SK-N-SH treated with all-trans-retinoic acid at 6 μM for 48 hours (cell line): ENCODE results near the gene PLEKHG4B.
"Not testable (repeated sequence)": the region's sequence is repeated elsewhere in the genome, so short reads cannot be mapped to it uniquely, and the experiment has no call there.

Experiments
- ATAC-seq: fragments of 200-7000 bp; cut with Tn5 transposase; 3 replicates; pipeline ENCODE4 v1.9.1; 2020; ENCODE audit warnings: mild to moderate bottlenecking, moderate library complexity
- ARNTL ChIP-seq: fragments of 450-650 bp; formaldehyde crosslinking; IDR thresholded peaks from 2 replicates; pipeline ENCODE4 v1.5.0; 2020; ENCODE audit warnings: low read depth, mild to moderate bottlenecking, moderate library complexity, borderline replicate concordance
- BACH2 ChIP-seq: fragments of 250-450 bp; sonication (Bioruptor Pico); IDR thresholded peaks from 2 replicates; pipeline ENCODE4 v1.9.0; 2021; ENCODE audit warnings: mild to moderate bottlenecking, borderline replicate concordance
- CREB5 ChIP-seq: fragments of 250-450 bp; sonication (Bioruptor Pico); IDR thresholded peaks from 2 replicates; pipeline ENCODE4 v1.5.1; 2020; ENCODE audit warnings: low read depth, mild to moderate bottlenecking, moderate library complexity
- CSDC2 ChIP-seq: fragments of 250-450 bp; sonication (Bioruptor Pico); IDR thresholded peaks from 2 replicates; pipeline ENCODE4 v1.5.0; 2020; ENCODE audit warnings: mild to moderate bottlenecking, moderate library complexity
- CSRNP3 ChIP-seq: fragments of 250-450 bp; sonication (Bioruptor Pico); IDR thresholded peaks from 2 replicates; pipeline ENCODE4 v1.5.1; 2021; ENCODE audit warnings: mild to moderate bottlenecking, moderate library complexity
- ESRRG ChIP-seq: fragments of 250-450 bp; sonication (Bioruptor Pico); IDR thresholded peaks from 2 replicates; pipeline ENCODE4 v1.6.1; 2021; ENCODE audit warnings: mild to moderate bottlenecking
- GLIS3 ChIP-seq: fragments of 250-450 bp; sonication (Bioruptor Pico); IDR thresholded peaks from 2 replicates; pipeline ENCODE4 v1.5.0; 2020; ENCODE audit warnings: mild to moderate bottlenecking, moderate library complexity
- ISL1 ChIP-seq: fragments of 250-450 bp; sonication (Bioruptor Pico); IDR thresholded peaks from 2 replicates; pipeline ENCODE4 v2.1.2; 2022; ENCODE audit warnings: mild to moderate bottlenecking, moderate library complexity
- OSR1 ChIP-seq: fragments of 250-450 bp; sonication (Bioruptor Pico); IDR thresholded peaks from 2 replicates; pipeline ENCODE4 v1.8.0; 2022; ENCODE audit warnings: moderate library complexity, mild to moderate bottlenecking, inconsistent platforms
- PATZ1 ChIP-seq: fragments of 250-450 bp; sonication (Bioruptor Pico); IDR thresholded peaks from 2 replicates; pipeline ENCODE4 v1.8.0; 2020; ENCODE audit warnings: mild to moderate bottlenecking, moderate library complexity, borderline replicate concordance
- PPARA ChIP-seq: fragments of 250-450 bp; sonication (Bioruptor Pico); IDR thresholded peaks from 2 replicates; pipeline ENCODE4 v1.5.0; 2020; ENCODE audit warnings: mild to moderate bottlenecking, borderline replicate concordance
- RARB ChIP-seq: fragments of 250-450 bp; sonication (Bioruptor Pico); IDR thresholded peaks from 2 replicates; pipeline ENCODE4 v1.8.0; 2021; ENCODE audit warnings: mild to moderate bottlenecking, moderate library complexity
- SNAI2 ChIP-seq: fragments of 250-450 bp; sonication (Bioruptor Pico); IDR thresholded peaks from 2 replicates; pipeline ENCODE4 v1.5.0; 2020; ENCODE audit warnings: mild to moderate bottlenecking, moderate library complexity
- TOX ChIP-seq: fragments of 250-450 bp; sonication (Bioruptor Pico); IDR thresholded peaks from 2 replicates; pipeline ENCODE4 v1.8.0; 2021; ENCODE audit warnings: mild to moderate bottlenecking, moderate library complexity, borderline replicate concordance
- TSHZ2 ChIP-seq: fragments of 250-450 bp; sonication (Bioruptor Pico); IDR thresholded peaks from 2 replicates; pipeline ENCODE4 v1.5.0; 2020; ENCODE audit warnings: mild to moderate bottlenecking, moderate library complexity
- ZC3H10 ChIP-seq: fragments of 250-450 bp; sonication (Bioruptor Pico); IDR thresholded peaks from 2 replicates; pipeline ENCODE4 v1.5.1; 2021; ENCODE audit warnings: mild to moderate bottlenecking, moderate library complexity
- ZFP30 ChIP-seq: fragments of 450-650 bp; formaldehyde crosslinking; IDR thresholded peaks from 2 replicates; pipeline ENCODE4 v1.5.0; 2022; ENCODE audit warnings: mild to moderate bottlenecking, moderate library complexity
- ZNF565 ChIP-seq: fragments of 450-650 bp; formaldehyde crosslinking; conservative IDR thresholded peaks from 2 replicates; pipeline ENCODE4 v1.5.0; 2020; ENCODE audit warnings: low read depth, mild to moderate bottlenecking, moderate library complexity
- ZNF70 ChIP-seq: fragments of 450-650 bp; formaldehyde crosslinking; IDR thresholded peaks from 2 replicates; pipeline ENCODE4 v1.5.0; 2020; ENCODE audit warnings: mild to moderate bottlenecking, moderate library complexity
- ZNF8 ChIP-seq: fragments of 450-650 bp; formaldehyde crosslinking; IDR thresholded peaks from 2 replicates; pipeline ENCODE4 v1.5.0; 2020; ENCODE audit warnings: mild to moderate bottlenecking, moderate library complexity

The PLEKHG4B gene

GRCh38 chr5:195401-196160, 103.6 kb downstream of the PLEKHG4B start:
- no peak for TF ChIP-seq RARB (CRISPR knock-in tag)
- no peak for TF ChIP-seq ZFP30 (CRISPR knock-in tag)
- TF ChIP-seq OSR1 (CRISPR knock-in tag): no peak
- TF ChIP-seq CSDC2 (CRISPR knock-in tag): no peak
- no peak for TF ChIP-seq TOX (CRISPR knock-in tag)
- TF ChIP-seq GLIS3 (CRISPR knock-in tag): no peak
- TF ChIP-seq BACH2: no peak
- no peak for TF ChIP-seq ARNTL (CRISPR knock-in tag)
- TF ChIP-seq, all 23 proteins: peak for 0
- no peak for ATAC-seq

GRCh38 chr5:196350-196749, 104.4 kb downstream of the PLEKHG4B start:
- TF ChIP-seq CREB5 (no peak), ESRRG (CRISPR knock-in tag) (no peak), SNAI2 (CRISPR knock-in tag) (no peak), ZNF70 (CRISPR knock-in tag) (no peak)
- ATAC-seq: no peak

- ATAC-seq: not testable (repeated sequence)
Measured at GRCh38 chr5:197031-197430, 105.1 kb downstream of the PLEKHG4B start.

- ATAC-seq: no peak
- TF ChIP-seq CSRNP3 (CRISPR knock-in tag) (no peak), PPARA (CRISPR knock-in tag) (no peak), TSHZ2 (CRISPR knock-in tag) (no peak), ARNTL (CRISPR knock-in tag) (no peak), RARB (CRISPR knock-in tag) (no peak), BACH2 (no peak), PATZ1 (CRISPR knock-in tag) (no peak), ZNF8 (CRISPR knock-in tag) (no peak)
Measured at GRCh38 chr5:197892-198489, 106.0 kb downstream of the PLEKHG4B start.

GRCh38 chr5:198516-199196, 106.7 kb downstream of the PLEKHG4B start:
- TF ChIP-seq ZNF565 (CRISPR knock-in tag) (no peak), ZC3H10 (CRISPR knock-in tag) (no peak), ISL1 (CRISPR knock-in tag) (no peak), CSDC2 (CRISPR knock-in tag) (no peak), SNAI2 (CRISPR knock-in tag) (no peak), GLIS3 (CRISPR knock-in tag) (no peak), TOX (CRISPR knock-in tag) (no peak), PPARA (CRISPR knock-in tag) (no peak), ZNF70 (CRISPR knock-in tag) (no peak)
- no peak; the same call in 2 of the 3 replicates for ATAC-seq
